ENCODE measurements around the gene GNB1.
"Not testable (repeated sequence)": the region's sequence is repeated elsewhere in the genome, so short reads cannot be mapped to it uniquely, and the experiment has no call there.

The GNB1 gene

DNA sequence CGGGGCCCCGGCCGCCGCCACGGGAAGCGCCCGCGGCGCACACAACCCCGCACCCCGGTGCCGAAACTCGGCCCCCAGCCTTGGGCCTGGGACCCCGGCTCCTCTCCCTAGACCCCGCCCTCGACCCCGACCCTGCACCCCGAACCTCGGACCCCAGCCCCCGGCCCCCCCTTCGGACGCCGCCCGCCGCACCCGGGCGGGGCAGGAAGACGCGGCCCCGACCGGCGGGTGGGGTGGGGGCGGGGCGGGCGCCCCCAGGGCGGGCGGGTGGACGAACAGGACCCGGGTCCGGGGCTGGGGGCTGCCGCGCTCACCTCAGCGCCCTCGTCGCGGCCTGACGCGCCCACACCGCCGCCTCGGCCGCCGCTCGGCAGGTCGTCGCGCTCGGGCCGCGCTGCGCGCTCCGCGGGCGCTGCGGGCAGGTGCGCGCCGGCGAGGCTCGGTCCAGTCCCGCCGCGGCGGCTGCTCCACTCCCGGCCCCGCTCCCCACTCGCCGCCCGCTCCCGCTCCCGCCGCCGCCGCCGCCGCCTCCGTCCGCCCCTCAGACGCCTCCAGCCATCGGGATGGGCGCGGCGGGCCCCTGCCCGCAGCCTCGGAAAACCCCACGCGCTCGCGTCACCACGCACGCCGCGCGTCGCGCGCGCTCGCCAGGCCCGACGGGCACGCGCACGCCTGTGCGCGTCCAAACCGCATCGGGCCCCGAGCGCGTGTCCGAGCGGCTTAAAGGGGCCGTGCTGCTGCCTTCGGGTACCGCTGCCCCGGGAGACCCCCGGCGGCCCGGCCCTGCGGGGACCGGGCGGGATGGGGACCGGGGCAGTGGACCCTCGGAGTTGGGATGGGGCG, at the start of gene GNB1:
GNB1 (minus strand) TSS at position 582 of the 843 bp plus-strand sequence. CDS start 65,634 bp downstream, outside the sequence.
- DNase-seq (ENCODE audit: low read depth, low spot score) = peak; percentile 77

DNA sequence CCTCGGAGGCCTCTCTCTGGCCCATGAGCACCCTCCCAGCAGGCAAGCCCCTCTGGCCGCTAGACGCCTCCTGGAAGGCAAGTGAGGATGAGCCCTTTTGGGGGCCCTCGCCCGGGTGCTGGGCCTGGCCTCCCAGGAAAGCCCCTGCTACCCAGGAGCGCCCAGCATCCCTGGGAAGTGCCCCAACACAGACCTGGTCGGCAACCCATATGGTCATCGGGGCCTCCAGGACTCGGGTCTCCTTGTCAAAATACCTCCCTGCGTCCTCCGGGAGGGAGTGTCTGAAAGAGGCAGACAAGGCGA, 49.2 kb upstream of the GNB1 start:
- DNase-seq (ENCODE audit: low read depth, low spot score) = no peak

DNA sequence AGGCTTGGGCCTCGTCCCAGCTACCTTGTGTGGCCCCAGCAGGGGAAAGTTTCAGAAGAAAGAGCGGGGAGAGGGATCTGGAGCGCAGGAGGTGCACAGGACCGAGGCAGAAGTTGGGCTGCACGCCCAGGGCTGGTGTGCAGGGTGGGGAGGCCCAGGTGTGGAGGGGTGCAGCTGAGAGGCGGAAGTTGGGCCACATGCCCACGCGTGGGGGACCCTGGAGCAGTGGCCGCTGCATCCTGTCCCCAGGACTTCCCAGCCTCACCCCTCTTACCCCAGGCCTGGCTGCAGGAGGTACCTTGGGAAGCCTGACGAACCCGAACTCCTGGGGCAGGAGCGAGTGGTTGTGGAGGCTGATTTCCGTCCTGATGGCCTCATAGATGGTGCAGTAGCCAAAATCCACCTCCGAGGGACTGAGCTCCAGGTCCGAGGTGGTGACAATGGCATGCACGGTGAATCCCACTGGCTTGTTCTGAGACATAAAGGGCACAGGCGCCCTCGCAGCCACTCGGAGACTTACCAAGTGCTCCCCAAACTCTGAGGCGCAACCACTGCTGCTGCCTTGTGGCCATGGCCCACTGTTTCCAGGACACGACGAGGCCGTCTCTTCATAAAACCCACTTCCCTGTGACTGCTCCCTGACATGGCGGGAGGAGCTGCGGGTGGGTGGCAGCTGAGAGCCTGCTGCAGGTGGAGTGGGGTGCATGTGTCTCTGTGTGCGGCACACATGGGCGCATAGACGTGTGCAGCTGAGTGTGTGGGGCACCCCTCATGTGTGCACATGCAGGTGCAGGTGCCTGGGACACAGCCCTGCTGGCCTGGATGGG, 48.6 kb upstream of the GNB1 start:
- no peak for DNase-seq (ENCODE audit: low read depth, low spot score)

DNA sequence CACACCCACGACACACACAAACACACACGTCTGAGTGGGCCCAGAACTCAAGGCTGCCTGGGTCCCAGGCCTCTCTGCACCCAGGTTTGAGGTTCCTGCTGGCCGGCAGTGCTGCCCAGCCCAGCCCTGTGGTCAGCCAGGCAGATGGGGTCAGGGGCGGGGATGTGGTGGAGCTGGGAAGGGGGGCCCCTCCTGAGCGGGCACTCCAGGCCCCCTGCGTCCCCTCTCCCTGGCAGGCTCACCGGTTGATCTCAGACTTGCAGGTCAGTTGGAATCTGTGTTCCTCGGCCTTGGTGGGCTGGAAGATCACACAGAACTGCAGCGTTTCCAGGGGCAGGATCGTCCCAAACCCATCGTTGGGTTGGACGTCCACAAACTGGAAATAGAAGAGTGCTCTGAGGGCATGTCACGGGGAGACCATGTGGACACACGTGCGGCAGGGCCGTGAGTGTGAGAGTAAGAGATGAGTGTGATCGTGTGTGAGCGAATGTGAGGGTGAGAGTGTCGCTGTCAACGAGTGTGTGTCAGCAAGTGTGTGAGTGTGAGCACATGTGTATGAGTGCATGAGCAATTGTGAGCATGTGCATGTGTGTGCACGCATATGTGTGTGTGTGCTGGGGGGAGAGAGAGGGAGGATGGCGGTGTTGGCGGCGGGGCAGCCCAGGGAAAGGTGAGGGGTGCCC, 47.9 kb upstream of the GNB1 start:
- no peak for DNase-seq (ENCODE audit: low read depth, low spot score)

DNA sequence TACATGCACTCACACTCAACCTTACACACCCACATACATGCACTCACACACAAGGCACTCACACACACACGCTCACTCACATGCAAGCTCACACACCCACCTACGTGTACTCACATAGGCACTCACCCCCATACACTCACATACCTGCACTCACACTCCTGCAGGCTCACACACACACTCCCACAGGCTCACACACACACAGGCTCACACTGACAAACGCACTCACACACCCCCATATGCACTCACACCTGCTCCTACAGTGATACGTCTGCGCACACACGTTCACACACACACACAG, 47.3 kb upstream of the GNB1 start:
- no peak for DNase-seq (ENCODE audit: low read depth, low spot score)

DNA sequence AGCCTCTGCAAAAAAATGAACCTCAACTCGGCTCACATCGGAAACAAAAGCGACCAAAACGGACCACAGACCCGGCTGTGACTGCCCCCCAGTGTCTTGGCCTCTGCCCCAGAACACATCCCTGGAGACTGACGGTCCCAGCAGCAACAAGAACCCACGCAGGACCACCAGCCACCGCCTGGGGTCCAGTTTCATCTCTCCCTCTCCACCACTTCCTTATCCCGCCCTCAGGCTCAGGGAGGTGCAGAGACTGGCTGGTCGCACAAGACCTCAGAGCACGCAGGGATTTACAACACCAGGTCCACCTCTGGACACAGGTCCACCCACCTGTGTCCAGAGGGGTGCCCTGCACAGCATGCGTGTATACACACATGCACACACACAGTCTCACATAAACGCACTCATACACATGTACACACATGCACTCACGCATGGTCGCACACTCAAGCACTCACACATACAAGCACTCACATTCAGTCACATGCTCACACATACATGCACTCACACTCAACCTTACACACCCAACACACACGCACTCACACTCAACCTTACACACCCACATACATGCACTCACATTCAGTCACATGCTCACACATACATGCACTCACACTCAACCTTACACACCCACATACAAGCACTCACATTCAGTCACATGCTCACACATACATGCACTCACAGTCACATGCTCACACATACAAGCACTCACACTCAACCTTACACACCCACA, 46.8 kb upstream of the GNB1 start:
- DNase-seq (ENCODE audit: low read depth, low spot score) = no peak

DNA sequence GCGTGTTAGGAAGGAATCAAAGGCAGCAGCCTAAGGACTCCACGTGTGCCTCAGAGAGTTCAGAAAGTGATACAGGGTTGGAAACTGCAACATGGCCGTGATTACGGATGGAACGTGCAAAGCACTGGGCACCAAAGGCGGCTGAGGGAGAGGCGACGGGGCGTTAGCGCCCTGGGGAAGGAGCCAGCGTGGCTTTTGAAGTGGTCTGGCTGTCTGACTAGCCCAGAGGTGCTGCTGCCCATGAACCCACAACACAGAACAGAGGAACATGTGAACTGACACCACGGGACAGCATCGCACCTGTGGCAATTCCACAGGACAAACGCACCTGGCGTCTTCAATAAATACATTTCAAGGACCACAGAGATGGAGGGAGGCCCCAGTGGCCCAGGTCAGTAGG, 46.2 kb upstream of the GNB1 start:
- no peak for DNase-seq (ENCODE audit: low read depth, low spot score)

DNA sequence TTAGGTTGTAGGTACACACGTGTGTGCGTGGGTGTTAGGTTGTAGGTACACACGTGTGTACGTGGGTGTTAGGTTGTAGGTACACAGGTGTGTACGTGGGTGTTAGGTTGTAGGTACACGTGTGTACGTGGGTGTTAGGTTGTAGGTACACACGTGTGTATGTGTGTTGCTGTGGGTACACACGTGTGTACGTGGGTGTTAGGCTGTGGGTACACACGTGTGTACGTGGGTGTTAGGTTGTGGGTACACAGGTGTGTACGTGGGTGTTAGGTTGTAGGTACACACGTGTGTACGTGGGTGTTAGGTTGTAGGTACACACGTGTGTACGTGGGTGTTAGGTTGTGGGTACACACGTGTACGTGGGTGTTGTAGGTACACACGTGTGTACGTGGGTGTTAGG, 44.0 kb upstream of the GNB1 start:
- DNase-seq (ENCODE audit: low read depth, low spot score) = not testable (repeated sequence)

DNA sequence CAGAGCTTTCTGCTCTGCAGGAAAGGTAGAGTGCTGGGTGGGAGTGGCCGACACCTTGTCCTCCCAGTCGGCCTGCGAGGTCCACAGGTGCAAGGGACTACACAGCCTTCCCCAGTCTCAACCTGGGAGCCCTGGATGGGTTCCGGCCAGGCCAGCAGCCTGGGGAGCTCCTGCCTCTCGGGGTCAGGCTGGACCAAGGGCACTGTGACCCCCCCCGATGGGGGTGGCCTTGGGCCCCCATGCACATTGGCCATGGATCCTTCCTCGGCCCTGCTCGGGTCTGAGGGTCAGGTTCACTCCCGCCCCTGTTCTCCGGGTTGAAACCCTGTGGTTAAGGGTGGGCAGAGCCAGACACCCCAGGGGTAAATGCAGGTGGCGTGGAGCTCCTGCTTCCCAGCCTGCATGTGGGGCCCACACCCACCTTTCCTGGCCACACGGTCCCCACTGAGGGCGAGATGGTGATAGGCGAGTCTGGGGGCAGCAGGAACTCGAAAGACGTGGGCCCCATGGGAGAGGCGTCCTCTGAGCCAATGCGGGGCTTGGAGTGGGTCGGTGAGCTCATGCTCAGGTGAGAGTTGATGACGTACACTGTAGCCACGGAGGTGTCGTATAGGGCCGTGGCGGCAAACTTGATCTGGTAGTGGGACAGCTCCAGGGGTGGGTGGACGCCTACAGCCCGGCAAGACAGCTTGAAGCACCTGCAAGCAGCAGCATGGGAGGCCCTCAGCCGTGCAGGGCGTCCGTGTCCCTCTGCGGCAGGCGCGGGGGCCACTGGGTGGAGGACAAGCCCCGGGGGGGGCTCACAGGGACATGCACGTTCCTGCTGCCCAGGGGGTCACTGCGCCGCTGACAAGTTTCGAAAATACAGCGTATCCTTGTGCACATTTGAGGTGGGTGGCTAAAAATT, 39.0 kb upstream of the GNB1 start:
- DNase-seq (ENCODE audit: low read depth, low spot score) = no peak

DNA sequence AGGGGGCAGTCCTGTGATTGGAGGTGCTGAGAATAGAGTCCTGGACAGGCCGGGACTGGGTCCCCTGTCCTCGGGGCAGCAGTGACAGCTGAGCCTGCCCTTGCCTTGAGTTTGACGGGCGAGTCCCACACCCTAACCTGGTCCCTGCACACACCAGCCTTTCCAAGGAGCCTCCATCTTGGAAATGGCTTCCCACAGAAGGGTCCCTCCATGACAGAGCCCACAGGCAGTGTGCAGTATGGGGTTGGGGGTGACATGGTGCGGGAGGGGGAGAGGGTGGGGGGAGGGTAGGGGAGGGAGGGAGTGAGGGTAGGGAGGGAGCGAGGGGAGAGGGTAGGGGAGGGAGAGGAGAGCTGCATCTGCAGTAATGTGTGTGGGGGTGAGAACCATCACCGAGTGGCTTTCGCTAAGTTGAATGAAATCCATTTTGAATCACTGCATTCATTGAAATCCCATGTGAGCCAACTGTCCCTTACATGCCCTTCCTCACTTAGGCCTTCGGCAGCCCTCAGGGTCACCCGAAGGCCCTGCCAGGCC, 38.3 kb upstream of the GNB1 start:
- DNase-seq (ENCODE audit: low read depth, low spot score) = no peak

DNA sequence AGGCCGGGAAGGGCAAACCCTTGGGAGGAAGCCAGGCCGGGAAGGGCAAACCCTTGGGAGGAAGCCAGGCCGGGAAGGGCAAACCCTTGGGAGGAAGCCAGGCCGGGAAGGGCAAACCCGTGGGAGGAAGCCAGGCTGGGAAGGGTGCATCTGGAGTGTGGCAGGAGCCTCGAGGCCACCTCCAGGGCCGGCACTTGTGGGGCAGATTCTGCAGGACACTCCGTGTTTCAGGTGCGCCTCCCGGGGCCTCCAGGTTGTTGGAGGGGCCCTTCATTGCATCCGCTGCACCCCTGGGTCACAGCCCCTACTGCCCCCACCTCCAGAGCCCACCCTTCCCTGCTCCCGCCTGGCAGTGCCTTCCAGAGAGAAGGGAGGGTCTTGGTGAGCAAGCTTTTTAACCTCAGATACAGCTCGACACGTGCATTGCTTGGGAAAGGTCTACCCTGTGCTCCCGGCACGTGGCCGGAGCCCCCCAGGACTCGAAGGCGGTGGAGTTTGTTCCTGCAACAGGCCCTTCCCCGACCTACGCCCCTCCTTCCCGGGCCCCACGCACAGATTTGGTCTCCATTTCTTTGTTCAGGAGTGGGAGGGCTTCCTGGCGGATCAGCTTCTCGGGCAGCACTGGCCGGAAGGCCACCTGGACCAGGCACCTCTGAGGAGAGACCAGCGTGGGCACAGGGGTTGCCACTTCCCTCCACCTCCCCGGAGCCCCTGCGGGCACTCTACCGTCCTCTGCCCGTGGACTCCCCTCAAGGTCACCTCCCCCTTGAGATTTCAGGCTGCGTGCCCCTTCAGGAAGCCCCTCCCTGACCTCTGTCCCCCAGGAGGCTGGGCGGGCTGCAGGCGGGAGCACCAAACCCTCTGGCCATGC, 37.6 kb upstream of the GNB1 start:
- DNase-seq (ENCODE audit: low read depth, low spot score) = no peak

DNA sequence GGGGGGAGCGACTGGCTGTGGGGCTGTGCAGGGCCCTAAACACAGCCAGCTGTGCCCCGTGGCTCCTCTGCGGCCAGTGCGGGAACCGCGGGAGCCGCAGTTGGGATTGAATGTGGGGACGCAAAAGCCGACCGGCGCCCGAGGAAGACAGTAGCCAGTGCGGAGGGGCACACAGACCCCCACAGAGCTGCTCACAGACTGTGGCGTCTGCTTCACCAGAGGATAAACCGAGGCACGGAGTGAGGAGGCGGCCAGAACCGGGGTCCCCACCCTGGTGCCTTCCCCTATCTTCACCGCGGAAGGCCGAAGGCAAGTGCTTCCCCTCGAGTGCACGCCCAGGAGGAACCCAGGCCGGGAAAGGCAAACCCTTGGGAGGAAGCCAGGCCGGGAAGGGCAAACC, 36.9 kb upstream of the GNB1 start:
- DNase-seq (ENCODE audit: low read depth, low spot score) = no peak

DNA sequence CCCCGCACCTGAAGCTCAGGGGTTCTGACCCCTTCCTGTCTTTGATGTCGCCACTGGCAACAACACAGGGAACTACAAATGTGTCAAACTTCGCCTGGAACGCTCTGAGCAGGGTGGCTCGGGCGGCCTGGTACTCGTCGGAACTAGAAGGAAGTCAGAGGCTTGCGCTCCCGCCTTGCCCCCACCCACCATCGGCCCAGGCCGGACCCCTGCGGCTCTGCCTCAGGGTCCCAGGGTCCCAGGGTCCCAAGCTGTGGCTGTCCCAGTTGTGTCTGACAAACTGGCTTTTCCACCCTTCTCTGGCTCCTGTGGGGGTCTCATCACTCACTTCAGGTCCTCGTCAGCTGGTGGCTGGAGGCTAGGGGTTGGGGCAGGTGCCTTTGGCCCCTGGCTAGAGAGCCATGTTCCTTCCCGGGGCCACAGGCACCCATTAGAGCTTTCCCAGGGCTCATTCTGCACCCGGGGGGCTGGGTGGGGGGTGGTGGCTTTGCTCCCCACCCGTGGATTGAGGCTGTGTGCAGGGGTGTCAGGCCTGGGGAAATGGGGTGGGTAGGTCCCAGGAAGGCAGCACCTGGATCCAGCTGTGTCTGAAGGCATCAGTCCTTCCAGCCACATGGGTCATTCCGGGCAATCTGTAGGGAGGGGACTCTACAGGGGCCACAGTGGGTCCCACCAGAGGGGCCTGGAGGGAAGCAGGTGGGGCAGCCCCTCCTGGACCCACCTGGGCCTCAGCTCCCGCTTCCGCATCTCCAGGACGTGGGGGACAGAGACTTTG, 36.2 kb upstream of the GNB1 start:
- DNase-seq (ENCODE audit: low read depth, low spot score) = no peak

DNA sequence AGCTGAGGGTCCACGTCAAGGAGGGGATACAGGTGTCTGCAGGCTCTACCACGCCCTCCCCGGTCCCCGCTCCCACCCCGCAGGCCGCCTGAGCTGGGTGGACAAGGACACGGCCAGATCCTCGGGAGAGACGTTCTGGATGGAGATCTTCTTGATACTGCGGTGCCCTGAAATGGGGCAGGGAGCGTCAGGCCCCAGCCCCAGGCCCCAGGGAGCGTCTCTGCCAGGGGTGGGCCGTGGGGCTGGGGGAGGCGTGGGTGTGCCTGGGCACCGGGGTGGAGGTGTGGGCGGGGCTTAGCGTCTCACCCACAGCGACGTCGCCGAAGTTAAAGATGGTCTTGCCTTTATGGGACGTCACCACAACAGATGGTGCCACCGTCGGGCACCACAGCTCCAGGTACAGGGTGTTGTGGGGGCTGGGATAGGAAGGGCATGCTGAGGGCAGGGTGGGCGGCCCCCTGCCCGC, 35.5 kb upstream of the GNB1 start:
- no peak for DNase-seq (ENCODE audit: low read depth, low spot score)

DNA sequence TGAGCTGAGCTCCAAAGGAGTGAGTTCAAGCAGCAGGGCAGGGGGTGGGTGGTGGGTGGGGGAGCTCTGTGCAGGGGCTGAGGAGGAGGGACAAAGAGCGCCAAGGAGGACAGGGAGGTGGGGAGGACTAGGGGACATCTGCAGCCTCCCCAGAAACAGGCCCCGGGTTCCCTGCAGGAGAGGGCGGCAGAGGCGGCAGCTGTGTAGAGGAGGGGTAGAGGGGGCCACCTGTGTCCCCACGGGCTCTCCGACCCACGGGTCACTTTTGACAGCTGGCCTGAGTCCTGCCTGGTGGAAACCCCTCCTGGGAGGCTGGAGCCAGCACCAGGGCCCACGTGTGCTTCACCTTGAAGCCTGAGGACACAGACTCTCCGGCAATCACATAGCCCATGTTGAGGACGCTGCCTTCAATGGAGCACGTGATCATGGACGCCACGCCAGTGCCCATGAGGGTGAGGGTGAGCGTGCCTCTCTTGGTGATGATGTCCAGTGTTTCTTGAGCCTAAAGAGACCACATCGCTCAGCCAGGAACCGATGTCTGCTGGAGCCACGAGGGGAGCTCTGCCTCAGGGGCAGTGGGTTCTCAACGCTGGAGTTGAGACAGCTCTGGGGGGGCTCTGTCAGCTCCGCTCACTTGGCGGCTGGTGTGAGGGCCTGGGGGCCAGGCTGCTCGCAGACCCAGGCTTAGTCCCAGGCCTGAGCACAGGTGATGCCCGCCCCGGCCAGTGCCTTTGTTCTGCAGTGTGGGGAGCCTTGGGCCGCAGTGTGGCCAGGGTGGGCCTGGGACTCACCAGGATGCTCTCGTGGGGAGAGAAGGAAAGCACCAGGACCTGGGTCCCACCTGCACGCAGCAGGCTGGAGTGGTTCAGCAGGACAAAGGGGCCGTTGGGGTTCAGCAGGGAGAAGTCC, 34.8 kb upstream of the GNB1 start:
- no peak for DNase-seq (ENCODE audit: low read depth, low spot score)

DNA sequence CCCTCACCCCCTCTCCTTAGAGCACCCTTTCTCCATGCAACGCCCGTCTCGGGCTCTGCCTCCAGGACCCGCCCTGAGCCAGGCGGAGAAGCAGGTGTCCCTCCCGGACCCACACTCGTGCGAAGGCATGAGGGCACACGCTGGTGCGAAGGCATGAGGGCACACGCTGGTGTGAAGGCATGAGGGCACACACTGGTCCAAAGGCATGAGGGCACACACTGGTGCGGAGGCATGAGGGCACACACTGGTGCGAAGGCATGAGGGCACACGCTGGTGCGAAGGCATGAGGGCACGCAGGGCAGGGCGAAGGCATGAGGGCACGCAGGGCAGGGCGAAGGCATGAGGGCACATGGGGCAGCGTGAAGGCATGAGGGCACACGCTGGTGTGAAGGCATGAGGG, 34.0 kb upstream of the GNB1 start:
- DNase-seq (ENCODE audit: low read depth, low spot score) = no peak

DNA sequence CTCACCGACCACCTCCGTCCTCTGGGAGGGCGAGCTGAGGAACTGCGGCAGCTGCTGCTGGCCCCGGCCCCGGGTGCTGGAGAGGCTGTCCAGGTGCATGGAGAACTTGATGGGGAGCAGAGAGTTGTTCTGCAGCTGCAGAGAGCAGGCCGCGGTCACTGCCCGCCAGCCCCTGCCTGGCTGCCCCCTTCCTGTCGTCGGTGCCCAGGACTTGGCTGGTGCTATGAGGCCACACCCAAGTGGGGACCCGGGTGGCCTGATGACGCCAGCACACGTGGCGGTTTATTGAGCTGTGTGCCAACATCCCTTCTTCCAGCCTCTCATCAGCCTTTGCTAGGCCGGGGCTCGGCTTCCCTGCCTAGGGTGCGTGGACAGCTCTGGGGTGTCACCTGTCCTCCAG, 33.5 kb upstream of the GNB1 start:
- DNase-seq (ENCODE audit: low read depth, low spot score) = no peak

Measured in smooth muscle cell of the brain vasculature (primary cell).